Measurements from ENCODE around the gene STAB1.

The STAB1 gene

DNA sequence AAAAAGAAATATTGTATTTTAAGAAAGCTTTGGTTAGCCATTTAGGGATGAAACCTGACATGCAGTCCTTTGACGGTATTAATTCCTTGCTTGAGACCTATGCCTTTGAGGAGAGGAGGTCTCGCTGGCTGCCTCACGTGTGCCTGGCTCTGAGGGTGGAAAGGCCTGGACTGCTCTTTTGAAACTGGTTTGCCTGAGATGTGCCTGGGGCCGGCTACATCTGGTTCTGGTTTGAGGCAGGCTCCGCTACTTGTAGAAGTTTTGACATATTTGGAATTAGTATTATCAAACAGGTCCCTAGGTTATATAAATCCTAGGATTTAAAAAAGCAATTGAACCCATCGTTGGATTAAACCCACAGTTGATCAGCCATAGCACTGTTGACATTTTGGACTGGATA is 33.3 kb upstream of the STAB1 start:
- ATAC-seq, result no peak

DNA sequence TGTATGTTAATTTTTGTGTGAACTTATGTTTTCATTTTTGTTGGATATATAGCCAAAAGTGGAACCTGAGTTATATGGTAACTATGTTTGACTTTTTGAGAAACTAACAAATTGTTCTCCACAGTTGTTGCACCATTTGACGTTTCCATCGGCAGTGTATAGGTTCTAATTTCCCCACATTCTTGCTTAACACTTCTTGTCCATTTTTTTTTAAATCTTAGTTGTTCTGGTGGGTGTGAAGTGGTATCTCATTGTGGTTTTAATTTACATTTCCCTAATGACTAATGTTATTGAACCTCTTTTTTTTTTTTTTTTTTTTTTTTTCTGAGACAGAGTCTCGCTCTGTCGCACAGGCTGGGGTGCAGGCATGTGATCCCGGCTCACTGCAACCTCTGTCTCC is 31.7 kb upstream of the STAB1 start:
- ATAC-seq, result peak; percentile 38 to 49

DNA sequence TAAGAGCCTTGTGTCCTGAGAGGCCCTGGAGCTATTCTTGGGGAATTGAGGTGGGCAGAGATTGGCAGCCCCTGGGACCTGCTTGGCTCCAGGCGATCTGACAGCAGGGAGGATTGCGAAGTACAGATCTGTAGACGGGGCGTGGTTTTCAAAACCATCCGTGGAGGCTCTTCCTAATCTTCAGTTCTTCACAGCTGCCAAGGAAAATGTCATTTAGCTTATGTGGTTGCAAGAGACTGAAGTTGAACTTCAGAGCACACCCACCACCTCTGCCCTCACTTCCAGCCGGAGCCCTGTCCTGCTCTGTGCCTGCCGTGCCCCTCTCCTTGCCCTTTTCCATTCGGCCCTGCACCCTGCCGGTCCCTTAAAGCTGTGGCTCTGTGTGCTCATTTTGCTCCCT is 26.8 kb upstream of the STAB1 start:
- no peak for ATAC-seq

DNA sequence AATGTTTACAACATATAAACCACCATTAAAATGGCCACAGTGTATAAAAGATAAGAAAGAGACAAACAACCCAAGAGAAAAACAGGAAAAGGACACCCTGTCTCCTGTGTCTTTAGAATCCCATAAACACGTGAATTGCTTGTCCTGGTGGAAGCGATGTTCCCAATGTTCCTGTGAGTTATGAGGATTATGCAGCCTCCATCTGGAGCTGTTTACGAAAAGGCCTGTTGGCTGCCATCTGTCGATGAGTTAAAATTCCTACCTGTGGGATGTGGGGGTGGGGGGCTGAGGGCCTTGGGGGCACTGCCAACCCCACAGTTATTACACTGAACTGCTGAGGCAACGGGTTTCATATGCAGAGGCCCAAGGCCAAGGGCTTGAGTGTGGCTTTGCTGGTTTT is 26.1 kb upstream of the STAB1 start:
- no peak for ATAC-seq

DNA sequence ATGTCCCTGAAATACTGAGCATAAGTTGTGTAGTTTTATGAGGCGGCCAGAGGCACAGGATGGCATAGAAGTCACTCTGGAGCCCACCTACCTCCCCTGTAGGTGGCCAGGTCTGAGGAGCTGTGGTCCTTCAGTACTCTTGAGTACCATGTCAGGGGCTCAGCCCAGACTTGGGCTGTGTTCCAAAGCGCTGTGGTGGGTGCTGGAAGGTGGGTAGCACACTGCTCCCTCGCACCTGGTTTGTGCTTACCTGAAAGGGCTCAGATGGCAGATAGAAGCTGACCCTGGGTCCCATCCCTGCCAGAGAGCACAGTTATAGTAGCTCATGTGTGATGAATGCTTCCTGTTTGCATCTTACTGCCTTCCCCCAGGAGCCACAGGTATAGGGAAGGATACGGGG is 24.2 kb upstream of the STAB1 start:
- no peak for ATAC-seq

DNA sequence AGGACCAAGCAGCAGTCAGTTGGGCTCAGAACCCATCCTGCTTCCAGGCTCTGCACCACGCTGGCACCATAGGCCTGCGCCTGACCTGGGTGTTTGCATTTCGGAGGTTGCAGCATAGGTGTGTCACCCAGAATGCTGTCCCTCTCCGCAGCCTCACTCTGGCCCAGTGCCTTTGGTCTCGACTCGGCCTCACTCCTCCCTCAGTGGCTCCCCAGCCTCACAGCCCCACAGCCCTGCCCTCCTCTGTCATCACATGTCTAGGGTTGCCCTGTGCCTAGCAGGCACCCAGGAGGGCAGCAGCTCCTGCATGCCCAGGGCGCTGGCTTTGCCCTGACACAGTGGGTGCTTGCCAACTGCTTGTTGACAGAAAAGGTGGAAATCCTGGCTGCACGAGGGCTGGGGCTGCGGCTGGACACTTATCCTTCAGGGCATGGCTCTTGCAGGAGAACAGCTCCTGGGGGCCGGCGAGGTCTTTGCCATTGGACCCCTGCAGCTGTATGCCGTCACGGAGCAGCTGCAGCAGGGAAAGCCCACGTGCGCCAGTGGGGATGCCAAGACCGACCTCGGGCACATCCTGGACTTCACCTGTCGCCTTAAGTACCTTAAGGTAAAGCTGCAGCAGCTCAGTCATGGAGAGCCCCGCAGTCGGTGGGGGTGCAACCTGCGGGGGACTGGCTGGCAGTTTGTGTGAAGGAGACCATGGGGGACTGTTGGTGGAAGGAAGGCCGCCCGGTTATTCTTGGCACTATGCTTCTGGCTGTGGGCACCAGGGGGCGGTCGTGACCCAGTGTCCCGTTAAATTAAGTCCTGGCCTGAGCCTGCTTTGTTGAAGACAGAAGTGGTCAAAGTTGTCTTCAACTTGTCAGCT is 23.5 kb upstream of the STAB1 start:
- peak in 1 of 2 donors; percentile 36 for ATAC-seq

DNA sequence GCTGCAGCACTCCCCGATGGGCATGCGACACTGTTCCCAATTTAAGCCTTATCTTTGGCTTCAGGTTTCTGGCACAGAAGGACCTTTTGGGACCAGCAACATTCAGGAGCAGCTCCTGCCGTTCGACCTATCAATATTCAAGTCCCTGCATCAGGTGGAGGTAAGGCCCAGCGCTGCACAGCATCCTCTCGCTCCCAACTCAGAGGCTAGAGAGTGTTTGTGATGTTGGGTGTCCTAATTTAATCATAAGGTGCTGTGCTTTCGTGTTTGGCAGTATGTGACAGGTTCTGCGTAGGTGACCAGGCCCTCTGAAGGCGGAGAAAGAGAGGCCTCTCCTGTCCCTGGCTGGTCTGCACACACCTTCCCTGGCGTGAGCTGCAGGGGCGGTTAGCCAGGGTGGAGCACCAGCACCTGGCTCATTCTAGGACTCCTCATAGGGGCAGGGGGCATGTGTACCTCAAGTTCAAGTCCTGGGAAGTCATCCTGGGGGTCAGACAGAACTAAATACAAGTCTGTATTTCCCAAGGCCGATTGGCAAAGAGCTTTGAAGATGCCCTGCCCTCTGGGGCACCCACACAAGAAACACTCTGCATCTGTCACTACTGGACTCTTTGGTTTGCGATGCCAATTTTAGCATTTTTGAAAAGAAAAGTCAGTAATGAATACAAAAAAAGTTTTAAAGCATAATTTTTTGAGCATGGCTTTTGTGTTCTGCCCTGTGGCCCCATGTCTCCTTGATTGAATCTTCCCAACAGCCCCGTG is 22.7 kb upstream of the STAB1 start:
- no peak for ATAC-seq

DNA sequence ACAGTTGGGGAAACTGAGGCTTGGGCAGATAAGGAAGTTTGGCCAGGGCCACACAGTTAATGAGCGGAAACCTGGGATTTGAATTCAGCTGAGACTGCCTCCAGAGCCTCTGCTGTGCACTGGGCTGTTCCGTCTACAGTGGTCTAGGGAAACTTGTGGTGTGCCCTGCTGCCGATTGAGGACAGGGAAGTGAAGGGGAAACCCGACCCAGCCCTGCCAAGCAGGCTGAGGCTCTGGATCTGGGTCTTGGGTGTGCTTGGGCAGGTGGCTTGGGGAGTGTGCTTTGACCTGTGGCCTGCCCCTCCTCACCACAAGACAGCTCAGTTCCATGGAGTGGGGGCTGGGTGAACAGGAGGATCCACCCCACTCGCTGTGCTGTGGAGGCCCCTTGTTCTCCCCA is 22.1 kb upstream of the STAB1 start:
- ATAC-seq, result no peak

DNA sequence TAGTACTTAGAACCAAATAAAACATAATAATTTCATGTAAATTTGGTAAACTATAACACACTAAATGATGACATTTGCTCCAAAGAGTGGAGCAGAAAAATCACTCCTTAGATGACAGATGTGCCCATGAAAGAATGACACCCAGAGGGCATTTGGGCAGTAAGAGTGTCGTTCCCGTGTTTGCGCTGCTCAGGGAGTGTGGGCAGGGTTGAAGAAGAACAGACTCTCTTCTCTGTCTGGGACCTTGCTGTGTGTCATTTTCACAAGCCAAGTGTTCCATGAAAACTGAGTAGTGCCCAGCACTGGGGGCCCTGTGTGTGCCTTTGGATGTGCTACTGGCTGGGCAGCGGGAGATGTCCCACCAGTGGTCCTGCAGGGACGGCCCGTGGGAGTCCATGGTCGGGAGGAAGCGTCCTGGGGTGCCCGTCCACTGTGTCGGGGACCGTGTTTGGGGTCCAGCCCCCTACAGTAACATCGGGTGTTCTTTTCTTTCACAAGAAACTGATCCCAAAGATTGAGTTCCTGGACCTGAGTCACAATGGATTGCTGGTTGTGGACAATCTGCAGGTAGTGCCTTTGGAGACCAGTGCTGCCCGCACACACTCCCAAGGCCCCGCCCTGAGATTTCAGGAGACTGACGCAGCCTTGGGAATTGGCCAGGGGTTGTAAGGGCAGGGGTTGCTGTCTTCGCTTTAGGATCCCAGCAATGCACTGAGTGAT is 17.9 kb upstream of the STAB1 start:
- no peak for ATAC-seq

DNA sequence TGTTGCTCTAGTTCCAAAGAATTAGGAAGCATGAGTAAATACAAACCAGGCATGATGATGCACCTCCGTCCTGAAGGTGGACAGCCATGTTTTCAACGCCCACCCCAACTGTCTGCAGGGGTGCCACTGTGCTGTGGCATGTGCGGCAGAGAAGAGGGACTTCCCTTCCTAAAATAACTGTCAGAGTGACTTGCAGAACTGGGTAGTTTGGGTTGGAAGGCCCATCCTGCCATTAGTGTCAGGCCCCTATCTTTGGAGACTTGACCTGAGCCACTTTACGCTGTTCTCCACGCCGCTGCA is 17.4 kb upstream of the STAB1 start:
- no peak for ATAC-seq

DNA sequence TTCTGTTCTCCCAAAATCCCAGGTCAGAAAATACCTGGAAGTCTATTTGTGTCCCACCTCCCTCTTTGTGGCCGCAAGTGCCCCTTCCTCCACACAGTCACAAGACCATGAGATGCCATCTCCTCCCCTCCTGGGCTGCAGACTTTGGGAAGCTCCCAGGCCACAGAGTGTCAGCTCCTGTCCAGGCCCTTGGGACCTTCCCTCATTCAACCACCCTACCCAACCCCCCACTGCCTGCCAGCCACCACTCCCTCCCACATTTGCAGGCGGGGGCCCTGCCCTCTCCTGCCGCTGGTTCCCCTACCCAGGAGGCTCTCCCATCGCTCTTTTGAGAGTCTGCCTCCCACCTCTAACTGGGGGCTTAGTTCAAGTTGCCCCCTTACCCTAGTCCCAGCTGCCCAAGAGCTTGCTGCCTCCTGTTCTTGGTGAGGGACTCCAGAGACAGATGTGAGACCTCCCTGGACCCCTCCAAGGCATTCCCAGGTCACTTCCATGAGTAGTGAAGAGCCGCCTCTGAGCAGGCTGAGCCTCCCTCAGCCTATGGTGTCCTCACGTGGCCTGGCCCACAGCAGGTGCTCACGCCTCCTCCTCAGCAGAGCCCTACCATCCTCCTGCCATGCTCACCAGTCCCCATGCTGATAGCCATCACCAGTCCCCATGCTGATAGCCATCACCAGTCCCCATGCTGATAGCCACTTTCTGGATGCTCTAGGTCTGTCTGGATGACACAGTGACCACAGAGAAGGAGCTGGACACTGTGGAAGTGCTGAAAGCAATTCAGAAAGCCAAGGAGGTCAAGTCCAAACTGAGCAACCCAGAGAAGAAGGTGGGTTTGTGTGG is 15.9 kb upstream of the STAB1 start:
- no peak for ATAC-seq

DNA sequence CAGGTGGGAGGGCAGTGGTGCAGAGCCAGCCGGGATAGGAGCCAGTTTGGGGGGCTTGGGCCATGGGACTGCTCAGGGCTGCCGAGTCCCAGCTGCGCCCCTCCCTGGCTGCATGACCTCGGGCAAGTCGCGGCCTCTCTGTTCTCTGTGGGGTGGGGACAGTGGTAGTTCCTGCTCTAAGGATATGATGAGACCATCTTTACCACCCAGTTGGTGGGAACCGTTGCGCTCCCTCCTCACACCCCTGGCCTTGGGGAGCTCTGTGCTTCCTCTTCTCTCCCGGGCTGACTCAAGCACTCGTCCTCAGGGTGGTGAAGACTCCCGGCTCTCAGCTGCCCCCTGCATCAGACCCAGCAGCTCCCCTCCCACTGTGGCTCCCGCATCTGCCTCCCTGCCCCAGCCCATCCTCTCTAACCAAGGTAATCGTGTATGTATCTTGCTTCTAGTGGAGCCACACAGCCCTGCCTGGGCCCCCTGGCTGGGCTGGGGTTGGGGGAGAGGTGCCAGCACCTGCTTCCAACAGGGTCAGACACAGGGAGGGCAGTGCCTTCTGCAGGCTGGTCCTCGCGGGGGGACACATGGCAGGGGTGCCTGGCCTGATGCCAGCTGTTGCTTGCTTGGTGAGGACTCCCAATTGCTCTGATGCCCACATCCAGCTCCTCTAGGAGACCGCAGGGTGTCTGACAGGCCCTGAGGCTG is 15.1 kb upstream of the STAB1 start:
- no peak for ATAC-seq

DNA sequence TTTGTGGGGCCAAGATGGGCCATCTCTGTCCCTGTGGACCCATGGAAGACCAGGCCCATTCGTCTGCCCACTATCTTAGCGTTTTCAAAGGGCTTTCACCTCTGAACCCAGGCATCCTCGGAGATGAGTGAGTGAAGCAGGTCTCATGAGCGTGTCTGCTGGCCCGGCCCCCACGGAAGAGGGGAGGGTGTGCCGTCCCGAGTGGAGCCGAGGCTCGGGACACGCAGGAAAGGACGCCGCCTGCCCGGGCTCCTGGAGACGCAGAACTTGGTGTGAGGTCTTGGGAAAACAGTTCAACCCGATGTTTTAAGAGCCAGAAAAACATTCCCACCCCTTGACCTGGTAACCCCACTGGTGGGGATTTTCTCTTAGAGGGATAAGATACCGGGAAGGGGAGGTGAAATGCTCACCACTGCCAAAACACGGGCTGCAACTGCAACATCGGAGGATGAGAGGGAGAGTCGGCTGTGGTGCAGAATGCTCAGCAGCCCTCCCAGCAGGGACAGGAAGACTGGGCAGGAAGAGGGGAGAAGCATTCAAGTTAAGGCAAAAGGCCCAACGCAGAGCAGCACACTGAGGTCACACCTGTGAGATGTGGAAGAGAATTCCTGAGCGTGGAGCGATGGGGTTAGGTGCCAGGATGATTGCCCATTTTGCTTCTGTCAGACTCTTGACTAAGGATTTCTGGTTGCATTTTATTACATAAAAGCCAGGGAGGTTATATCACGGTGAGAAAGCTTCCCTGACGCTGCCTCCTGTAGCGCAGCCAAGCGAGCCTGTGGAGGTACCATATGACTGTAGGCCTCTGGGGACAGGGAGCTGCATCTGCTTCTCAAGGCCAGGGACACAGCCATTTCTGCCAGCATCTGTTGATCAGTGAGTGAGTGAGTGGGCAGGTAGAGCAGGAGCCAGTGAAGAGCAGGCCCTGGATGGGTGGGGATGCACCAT is 14.1 kb upstream of the STAB1 start:
- no peak for ATAC-seq

DNA sequence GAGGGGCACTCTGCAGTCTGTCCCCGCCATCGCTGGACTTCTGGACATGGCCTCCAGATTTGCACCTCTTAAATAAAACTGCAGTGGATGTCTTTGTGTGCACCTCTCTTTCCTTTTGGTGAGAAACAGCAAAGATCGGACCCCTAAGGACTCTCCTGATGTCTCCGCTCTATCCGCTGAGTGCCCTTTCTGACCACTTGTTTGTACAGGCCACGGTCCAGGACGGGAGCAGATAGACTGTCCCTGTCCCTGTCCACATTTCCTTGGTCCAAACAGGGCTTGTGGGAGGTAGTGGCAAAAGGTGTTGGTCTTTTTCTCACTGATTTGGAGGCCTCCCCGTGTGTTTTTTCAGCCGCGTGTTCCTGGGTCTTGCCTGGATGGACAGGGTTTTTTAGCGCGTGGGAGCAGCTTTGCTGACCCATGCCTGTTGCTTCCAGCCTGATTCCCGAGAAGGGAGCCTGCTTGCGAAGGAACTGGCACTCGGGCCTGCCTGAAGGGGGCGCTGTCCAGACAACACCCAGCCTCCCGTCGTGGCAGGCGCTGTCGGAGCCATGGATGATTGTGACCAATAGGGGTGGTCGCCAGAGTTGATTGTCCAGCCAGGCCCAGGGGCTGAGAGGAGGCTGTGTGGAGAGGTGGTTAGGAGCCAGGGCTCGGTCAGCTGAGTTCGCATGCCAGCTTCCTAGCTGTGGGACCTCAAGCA is 13.2 kb upstream of the STAB1 start:
- no peak for ATAC-seq

DNA sequence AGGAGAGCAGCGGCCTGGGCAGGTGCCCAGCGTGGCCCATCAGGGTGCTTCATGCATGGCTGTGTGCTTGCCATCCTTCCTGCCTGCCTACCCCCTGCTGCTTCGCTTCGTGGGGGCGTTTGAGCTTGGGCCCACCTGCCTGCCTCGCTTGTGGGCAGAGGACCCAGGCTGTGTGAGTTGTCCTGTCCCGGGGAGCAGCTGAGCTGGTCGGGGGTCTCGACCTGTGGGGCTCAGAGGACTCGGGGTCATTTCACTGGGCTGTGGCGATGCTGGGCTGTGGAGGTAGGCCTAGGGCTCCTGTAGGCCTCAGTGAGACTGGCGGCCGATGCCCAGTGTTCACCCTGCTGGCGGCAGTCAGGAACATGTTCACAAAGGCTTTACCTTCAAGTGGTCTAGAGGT is 12.1 kb upstream of the STAB1 start:
- ATAC-seq, result no peak

DNA sequence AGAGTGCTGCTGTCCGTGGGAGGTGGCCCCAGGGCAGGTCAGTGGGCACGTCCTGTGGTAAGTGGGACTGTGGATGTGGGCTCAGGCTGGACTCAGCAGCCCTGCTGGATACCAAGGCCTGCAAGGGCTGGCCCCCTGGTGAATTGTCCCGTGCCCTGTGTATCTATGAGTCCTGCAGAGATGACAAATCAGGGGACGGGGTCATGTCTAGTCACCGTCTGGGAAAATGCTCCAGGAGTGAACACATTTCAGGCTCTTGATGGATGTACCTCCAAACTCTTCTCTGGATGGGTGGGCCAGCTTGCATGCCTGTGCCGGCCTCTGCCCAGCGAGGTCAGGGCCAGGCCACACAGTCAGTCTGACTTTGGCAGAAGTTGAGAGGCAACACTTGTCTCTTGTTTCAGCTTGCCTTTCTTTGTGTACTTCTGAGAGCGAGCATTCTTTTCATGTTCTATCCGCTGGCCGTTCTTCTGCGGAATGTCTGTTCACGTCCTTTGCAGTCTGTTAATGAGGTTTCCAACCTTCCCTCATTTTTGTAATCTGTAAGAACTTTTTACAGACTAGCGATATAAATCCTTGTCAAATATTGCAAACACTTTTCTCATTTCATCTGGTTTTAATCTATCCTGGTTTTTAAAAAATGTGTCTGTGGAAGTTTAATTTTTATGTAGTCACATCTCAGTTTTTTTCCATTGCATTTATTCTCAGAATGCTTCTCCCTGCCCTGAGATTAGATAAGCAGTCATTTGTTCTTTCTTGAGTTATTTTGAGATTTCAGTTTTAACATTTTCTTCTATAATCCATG is 11.4 kb upstream of the STAB1 start:
- ATAC-seq, result no peak

DNA sequence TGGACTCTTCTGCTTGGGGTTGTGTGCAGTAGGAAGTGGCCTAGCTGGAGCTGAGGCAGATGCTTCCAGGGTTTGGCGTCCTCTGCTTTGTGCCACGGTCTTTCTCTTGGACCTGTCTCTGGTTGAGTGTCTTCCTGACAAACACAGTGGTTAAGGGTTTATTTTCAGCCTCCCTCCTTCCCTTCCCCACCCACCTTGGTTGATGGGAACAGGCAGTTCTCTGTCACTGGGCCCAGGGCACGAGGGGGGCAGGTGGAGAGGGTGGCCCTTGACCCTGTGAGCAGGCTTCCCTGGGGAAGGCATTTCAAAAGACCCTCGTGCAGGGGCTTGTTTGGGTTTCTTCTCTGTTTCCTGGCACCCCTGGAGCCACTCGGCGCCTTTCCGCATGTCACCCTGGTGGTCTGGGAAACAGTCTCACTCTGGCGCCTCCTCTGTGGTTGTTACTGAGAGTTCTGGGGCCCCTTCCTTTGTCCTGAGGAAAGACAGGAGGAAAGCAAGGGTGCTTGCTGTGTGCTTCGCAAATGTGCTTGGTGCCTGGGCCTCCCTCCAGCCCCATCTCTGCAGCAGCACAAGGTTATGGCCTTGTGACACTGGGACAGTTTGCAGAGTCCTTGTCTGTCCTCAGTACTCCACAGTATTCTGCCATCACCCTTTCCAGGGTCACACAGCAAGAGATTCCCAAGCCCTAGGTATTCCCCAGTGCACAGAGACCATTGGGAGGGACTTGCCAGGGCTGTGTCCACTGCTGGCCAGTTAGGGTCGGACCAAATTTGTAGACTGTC is 10.3 kb upstream of the STAB1 start:
- ATAC-seq, result no peak

DNA sequence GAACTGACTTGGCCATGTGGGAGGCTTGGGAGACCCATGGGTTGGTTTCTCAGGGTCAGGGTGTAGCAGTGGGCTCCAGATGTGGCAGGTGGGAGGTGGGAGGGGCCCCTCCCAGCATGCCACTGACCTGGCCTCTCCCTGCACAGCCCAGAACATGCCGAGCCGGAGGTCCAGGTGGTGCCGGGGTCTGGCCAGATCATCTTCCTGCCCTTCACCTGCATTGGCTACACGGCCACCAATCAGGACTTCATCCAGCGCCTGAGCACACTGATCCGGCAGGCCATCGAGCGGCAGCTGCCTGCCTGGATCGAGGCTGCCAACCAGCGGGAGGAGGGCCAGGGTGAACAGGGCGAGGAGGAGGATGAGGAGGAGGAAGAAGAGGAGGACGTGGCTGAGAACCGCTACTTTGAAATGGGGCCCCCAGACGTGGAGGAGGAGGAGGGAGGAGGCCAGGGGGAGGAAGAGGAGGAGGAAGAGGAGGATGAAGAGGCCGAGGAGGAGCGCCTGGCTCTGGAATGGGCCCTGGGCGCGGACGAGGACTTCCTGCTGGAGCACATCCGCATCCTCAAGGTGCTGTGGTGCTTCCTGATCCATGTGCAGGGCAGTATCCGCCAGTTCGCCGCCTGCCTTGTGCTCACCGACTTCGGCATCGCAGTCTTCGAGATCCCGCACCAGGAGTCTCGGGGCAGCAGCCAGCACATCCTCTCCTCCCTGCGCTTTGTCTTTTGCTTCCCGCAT is 7.9 kb upstream of the STAB1 start:
- ATAC-seq, result no peak
